Measurements from ENCODE around the gene FADD. TPM values are rescaled to one million over a fixed set of nuclear protein-coding genes. Genes with fewer than 3 reads are reported as not detected.
"Not testable (repeated sequence)": the region's sequence is repeated elsewhere in the genome, so short reads cannot be mapped to it uniquely, and the experiment has no call there.

Gene FADD
- total RNA-seq, 1 donor from 2014 or later: 24.0 TPM

- TF ChIP-seq CTCF (conservative IDR thresholded peaks at IDR 0.05): no peak
- Mint-ChIP-seq H3K4me1 (ENCODE audit: unreplicated experiment) (peaks cover 4% of the 10 kb centered on the region), H3K27ac (no peak overlapping the region), H3K36me3 (no peaks in the 10 kb centered on the region), H3K9me3 (no peaks in the 10 kb centered on the region), H3K4me3 (no peak overlapping the region), H3K27me3 (peaks cover 12% of the 10 kb centered on the region)
- no peak for DNase-seq (ENCODE audit: extremely low spot score, unreplicated experiment)
Observed at GRCh38 chr11:70193411-70194292, 9.4 kb upstream of the FADD start.

GRCh38 chr11:70194792-70195791 lies 8.0 kb upstream of the FADD start:
- no peak overlapping the region for H3K4me3 Mint-ChIP-seq
- no peaks in the 10 kb centered on the region for H3K36me3 Mint-ChIP-seq
- H3K27me3 Mint-ChIP-seq: peaks cover 14% of the 10 kb centered on the region
- TF ChIP-seq CTCF (conservative IDR thresholded peaks at IDR 0.05): no peak
- no peaks in the 10 kb centered on the region for H3K9me3 Mint-ChIP-seq
- peaks cover 4% of the 10 kb centered on the region for H3K4me1 Mint-ChIP-seq (ENCODE audit: unreplicated experiment)
- no peak overlapping the region for H3K27ac Mint-ChIP-seq
- no peak for DNase-seq (ENCODE audit: extremely low spot score, unreplicated experiment)

GRCh38 chr11:70200212-70200844 lies 2.8 kb upstream of the FADD start:
- Mint-ChIP-seq H3K36me3 (no peaks in the 10 kb centered on the region), H3K27me3 (peaks cover 7% of the 10 kb centered on the region), H3K9me3 (no peaks in the 10 kb centered on the region), H3K4me1 (ENCODE audit: unreplicated experiment) (peaks cover 9% of the 10 kb centered on the region), H3K27ac (no peak overlapping the region), H3K4me3 (no peak overlapping the region)
- TF ChIP-seq CTCF (conservative IDR thresholded peaks at IDR 0.05): no peak
- no peak for DNase-seq (ENCODE audit: extremely low spot score, unreplicated experiment)

GRCh38 chr11:70201047-70201446 lies 2.0 kb upstream of the FADD start:
- DNase-seq (ENCODE audit: extremely low spot score, unreplicated experiment); H3K27ac Mint-ChIP-seq; H3K4me3 Mint-ChIP-seq; H3K36me3 Mint-ChIP-seq; H3K27me3 Mint-ChIP-seq; H3K9me3 Mint-ChIP-seq: not testable (repeated sequence)
- peaks cover 16% of the 10 kb centered on the region for H3K4me1 Mint-ChIP-seq (ENCODE audit: unreplicated experiment)

- TF ChIP-seq CTCF (conservative IDR thresholded peaks at IDR 0.05): no peak
- H3K27ac Mint-ChIP-seq: peak overlapping the region; percentile 73
Observed at GRCh38 chr11:70201882-70202861, 924 bp upstream of the FADD start.

More at GRCh38 chr11:70201882-70202861, 924 bp upstream of the FADD start:
- Mint-ChIP-seq H3K4me3 (peak overlapping the region; percentile 96), H3K9me3 (no peaks in the 10 kb centered on the region), H3K36me3 (peaks cover 9% of the 10 kb centered on the region), H3K27me3 (peaks cover 3% of the 10 kb centered on the region), H3K4me1 (ENCODE audit: unreplicated experiment) (peaks cover 17% of the 10 kb centered on the region)
- no peak for DNase-seq (ENCODE audit: extremely low spot score, unreplicated experiment)

All from type B pancreatic cell (in vitro differentiated cells).